Adrenal gland (tissue), 5 donors: ENCODE data around the gene PSMD13.

Experiments
- CTCF ChIP-seq, 6 experiments: fragments of 450-650 bp in 4 of 6; fragments of 200-600 bp in 2 of 6; sonication (generic) in 1 of 6; IDR thresholded peaks; 1 replicate in 5 of 6; 2 replicates in 1 of 6; pipeline versions ENCODE4 v1.5.1 to v1.8.0; 2016 to 2021; ENCODE audit warnings: antibody characterized with exemption in 6 of 6, mild to moderate bottlenecking in 2 of 6, moderate library complexity in 1 of 6
- POLR2A ChIP-seq, 2 donors: fragments of 450-650 bp; IDR thresholded peaks; one replicate each; pipeline ENCODE4 v1.6.1; 2017; ENCODE audit warnings: antibody characterized with exemption in 2 of 2, mild to moderate bottlenecking in 2 of 2, moderate library complexity in 1 of 2
- donor health status: DM: no; HTN: no; CAD: no.

GRCh38 chr11:278001-278951, 41.5 kb downstream of the PSMD13 start, which contains the start of gene NLRP6:
- no peak for TF ChIP-seq CTCF (IDR thresholded peaks at IDR 0.05)
- TF ChIP-seq POLR2A (IDR thresholded peaks at IDR 0.05) = no peak
